HG03558 (cell line): ENCODE results near the gene ZNRD2.
A peak's percentile ranks its signal among the peaks of the same experiment; 100 is the strongest.
"Not testable (repeated sequence)": the region's sequence is repeated elsewhere in the genome, so short reads cannot be mapped to it uniquely, and the experiment has no call there.

ENCODE experiments used
- ATAC-seq: cut with Tn5 transposase; IDR thresholded peaks from one replicate; pipeline ENCODE4 v1.9.1; 2021; ENCODE audit warnings: moderate number of reproducible peaks; ENCODE audit not compliant: unreplicated experiment; ENCODE audit errors: extremely low read depth

The ZNRD2 gene

GRCh38 chr11:65569973-65570918 lies at the start of gene ZNRD2:
Gene ZNRD2 (plus strand): TSS chr11:65570477. CDS start chr11:65570492, 15 bp downstream.
- ATAC-seq: peak; percentile 40

- ATAC-seq: not testable (repeated sequence)
Measured at GRCh38 chr11:65521777-65522521, 48.3 kb upstream of the ZNRD2 start.

- ATAC-seq: not testable (repeated sequence)
Measured at GRCh38 chr11:65522718-65523630, 47.3 kb upstream of the ZNRD2 start.

GRCh38 chr11:65523631-65523968 lies 46.7 kb upstream of the ZNRD2 start:
- not testable (repeated sequence) for ATAC-seq

GRCh38 chr11:65524014-65524740 lies 46.1 kb upstream of the ZNRD2 start:
- ATAC-seq: no peak

- no peak for ATAC-seq
Measured at GRCh38 chr11:65524741-65525545, 45.3 kb upstream of the ZNRD2 start, which contains the start of gene SCYL1. Gene SCYL1 (plus strand): TSS chr11:65525083. CDS start chr11:65525154, 71 bp downstream.

- ATAC-seq: no peak
Measured at GRCh38 chr11:65525546-65526480, 44.5 kb upstream of the ZNRD2 start.

- no peak for ATAC-seq
Measured at GRCh38 chr11:65526744-65527143, 43.5 kb upstream of the ZNRD2 start.

GRCh38 chr11:65528819-65529350 lies 41.4 kb upstream of the ZNRD2 start:
- no peak for ATAC-seq

- ATAC-seq: no peak
Measured at GRCh38 chr11:65529475-65530156, 40.7 kb upstream of the ZNRD2 start.

- ATAC-seq: no peak
Measured at GRCh38 chr11:65530157-65530496, 40.1 kb upstream of the ZNRD2 start.

GRCh38 chr11:65532388-65533064 lies 37.8 kb upstream of the ZNRD2 start:
- ATAC-seq: no peak

GRCh38 chr11:65535102-65535501 lies 35.2 kb upstream of the ZNRD2 start:
- no peak for ATAC-seq

GRCh38 chr11:65536412-65537295 lies 33.6 kb upstream of the ZNRD2 start:
- no peak for ATAC-seq

- ATAC-seq: no peak
Measured at GRCh38 chr11:65537296-65537597, 33.0 kb upstream of the ZNRD2 start.
